Measurements from ENCODE around the gene MAML3. TPM values are rescaled to one million over a fixed set of nuclear protein-coding genes. Genes with fewer than 3 reads are reported as not detected.

MAML3 gene
- total RNA-seq, 1 donor from 2014 or later: 7.9 TPM

DNA sequence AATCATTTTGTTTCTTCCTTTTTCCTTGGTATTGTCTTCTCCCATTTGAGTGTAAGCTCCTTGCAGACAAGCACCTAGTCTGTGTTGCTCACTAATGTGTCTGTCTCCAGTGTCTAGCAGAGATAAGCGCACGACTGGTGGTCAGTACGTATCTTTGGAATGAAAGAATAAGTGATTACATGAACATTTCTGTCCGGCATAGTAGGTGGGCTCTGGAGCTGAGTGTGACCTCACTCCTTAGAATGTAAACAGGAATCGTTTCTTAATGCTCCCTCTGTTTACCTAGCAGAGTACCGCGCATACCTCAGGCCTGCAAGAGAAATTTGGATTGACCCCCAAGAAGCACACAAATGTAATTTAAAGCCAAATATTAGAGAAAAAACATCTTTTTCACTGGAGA lies 235.4 kb downstream of the MAML3 start:
- ATAC-seq: no peak

GRCh38 chr4:139917896-139918295 lies 236.1 kb downstream of the MAML3 start:
- no peak for ATAC-seq

DNA sequence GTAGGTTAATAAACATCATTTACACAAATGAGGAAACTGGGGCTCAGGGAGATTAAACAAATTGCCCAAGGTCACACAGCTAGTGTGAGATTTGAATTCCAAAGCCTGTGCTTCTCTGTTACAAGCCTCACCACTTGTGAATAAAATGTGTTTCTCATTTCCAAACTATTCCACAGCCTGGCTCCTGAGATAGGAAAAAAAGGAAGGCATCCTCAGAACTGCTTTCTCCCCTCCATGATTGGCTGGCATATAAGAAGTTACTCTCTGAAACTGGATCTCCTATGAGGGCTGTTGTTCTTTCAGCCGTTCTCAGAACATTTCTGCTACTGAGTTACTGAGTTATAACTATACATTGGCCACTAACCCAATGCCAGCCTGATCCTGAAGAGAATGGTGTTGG lies 237.9 kb downstream of the MAML3 start:
- ATAC-seq: no peak

DNA sequence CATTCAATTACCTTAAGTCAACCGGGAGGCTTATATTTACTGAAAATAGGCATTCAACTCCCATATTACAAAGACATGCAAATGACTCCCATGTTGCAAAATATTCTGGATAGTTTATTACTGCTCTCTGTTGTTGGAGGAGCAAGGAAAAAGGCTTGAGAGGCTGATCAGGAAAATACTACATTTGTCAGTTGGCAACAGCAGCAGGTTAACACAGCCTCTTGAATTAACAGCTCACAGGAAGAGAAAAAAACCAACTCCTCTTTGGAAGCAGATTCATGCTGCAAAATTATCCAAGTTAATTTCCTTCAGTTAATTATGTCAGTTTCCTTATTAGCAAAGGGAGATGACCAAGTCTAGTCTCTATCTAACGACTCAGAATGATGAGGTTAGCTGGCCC lies 238.9 kb downstream of the MAML3 start:
- no peak for ATAC-seq

GRCh38 chr4:139913995-139914598 lies 239.9 kb downstream of the MAML3 start:
- no peak for ATAC-seq

DNA sequence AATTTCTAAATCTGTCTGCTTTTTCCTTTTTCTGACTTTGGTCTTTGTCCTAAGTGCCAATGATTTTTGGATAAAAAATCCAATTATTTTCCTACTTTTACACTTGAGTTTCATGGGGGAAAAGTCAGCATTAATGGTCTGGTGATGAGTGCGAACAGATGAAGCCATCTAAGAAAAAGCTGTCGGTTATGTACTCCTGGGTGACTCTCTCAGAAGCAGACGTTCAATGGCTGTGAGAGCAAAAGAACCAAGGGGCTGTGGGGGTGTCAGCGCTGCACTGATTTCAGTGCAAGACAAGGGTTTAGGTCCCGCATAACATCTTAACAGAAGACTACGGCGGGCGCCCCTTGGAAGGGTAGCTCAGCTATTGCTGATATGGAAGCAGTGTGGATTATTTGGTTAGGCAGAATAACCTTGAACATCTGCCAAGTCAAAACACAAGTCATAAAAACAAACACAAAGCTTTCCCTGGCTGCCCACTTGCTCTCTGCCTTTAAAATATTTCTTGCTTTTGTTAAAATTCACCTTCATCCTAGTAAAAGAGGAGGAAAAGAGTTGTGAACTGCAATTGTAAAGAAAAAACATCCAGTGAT lies 240.5 kb downstream of the MAML3 start:
- no peak for ATAC-seq

DNA sequence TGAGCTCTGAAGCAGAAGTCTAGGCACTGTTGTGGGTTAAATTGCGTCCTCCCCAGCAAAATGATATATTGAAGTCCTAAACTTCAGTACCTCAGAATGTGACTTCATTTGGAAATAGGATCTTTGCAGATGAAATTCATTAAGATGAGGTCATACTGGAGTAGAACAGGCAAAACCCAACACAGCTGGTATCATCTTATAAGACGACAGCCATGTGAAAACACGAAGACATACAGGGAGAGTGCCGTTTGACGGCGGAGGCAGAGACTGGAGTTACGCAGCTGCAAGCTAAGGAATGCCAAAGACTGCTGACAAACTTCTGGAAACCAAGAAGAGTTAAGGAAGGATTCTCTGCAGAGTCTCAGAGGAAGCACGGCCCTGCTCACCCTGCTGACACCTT lies 241.5 kb downstream of the MAML3 start:
- ATAC-seq: no peak

- ATAC-seq: no peak
Observed at GRCh38 chr4:139910106-139910505, 243.9 kb downstream of the MAML3 start.

GRCh38 chr4:139908636-139909437 lies 245.1 kb downstream of the MAML3 start:
- ATAC-seq: no peak

DNA sequence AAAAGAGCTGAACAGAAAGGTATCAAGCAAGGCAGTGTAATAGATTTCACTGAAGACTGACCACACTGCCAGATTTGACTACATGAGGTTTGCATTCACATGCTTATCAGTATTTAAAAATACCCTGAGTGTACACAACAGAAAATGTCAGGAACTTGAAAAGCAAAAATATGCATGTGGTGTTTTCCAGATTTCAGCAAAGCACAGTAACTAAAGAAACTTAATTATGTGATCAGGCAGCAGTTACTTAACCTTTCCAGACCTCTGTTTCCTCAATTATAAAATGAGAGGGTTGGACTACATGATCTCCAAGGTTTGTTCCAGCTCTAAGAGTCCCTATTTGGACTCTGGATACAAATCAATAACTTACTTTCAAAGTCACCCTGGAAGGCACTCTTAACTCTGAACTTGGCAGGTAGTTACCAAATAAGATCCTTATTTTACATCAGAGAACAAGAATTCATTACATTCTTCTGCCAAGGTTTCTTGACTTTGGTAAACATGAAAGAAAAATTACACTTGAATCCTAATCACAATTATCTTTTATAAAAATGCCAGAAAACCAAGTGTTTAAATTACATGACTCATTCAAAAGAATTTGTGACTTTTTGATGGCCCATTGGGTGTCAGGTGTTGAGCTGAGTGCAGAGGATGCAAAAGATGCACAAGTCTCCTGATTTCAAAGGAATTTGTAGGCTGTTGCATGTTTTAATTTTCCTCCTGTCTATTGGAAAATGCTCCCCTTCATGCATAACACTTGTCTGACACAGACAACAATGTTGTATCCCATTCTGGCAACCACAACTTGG lies 246.8 kb downstream of the MAML3 start:
- no peak for ATAC-seq

DNA sequence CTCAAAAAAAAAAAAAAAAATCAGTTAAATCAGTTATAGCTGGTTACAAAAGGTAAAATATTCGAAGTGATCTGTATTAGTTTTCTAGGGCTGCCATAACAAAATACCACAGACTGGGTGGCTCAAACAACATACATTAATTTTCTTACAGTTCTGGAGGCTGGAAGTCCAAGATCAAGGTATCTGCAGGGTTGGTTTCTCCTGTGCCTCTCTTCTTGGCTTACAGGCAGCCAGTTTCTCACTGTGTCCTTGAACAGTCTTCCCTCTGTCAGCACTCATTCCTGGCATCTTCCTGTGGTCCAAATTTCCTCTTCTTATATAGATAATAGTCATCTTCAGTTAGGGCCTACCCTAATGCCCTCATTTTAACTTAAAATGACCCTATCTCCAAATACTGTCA lies 248.5 kb downstream of the MAML3 start:
- no peak for ATAC-seq

GRCh38 chr4:139904406-139904805 lies 249.6 kb downstream of the MAML3 start:
- ATAC-seq: no peak

GRCh38 chr4:139903845-139904244 lies 250.1 kb downstream of the MAML3 start:
- ATAC-seq: no peak

GRCh38 chr4:139902321-139903320 lies 251.4 kb downstream of the MAML3 start:
- ATAC-seq: no peak

DNA sequence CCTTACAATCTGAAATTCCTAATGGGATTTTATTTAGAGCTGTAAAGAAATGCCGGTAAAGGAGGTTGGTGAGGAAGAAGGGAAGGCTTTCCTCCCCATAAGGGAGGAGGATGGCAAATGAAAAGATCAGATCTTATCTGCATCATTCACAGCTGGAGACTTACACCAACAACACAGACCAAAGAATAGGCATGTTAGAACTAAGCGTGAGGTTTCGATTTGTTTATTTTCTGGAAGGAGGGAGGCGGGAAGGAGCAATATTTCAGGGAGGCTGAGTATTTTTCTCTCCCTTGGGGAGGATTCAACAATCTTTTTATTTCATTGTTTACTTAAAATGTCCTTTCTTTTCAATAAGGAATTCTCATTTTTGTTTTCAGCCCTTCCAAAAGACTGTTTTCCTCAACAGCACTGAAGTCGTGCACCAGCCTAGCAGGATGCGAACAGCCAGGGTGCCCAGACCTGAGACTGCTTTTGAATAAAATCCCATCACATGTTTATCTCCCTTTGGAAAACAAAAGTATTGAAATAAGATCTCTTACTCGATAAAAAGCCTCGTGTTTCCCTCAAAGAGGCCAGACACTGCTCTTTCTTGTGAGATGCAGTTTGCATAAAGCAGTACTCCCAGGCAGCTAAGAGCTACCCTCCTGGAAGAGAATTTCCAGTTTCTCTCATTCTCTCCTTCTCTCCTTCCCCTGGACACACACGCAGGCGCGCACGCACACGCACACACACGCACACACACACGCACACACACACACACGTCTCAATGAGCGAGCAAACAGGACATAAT lies 252.3 kb downstream of the MAML3 start:
- peak; percentile 21 for ATAC-seq

DNA sequence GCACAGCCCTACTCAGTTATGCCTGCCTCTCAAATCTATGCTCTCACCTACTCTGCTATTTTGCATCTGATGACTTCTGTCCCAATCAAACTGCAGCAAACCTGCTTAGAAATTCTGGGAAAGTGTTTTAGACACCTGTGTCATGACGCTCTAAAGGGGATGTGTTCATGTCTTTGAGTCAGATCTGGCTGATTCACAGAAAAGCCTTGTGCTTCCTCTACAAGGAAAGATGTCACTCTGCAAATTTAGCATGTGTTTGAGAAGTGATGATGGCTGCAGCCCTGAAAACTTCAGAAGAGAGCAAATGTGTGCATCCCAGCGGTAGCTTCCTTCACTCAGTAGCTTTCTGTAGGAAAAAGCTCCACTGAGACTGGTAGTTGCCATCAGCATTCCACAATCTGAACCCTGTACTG lies 253.0 kb downstream of the MAML3 start:
- peak; percentile 90 for ATAC-seq

DNA sequence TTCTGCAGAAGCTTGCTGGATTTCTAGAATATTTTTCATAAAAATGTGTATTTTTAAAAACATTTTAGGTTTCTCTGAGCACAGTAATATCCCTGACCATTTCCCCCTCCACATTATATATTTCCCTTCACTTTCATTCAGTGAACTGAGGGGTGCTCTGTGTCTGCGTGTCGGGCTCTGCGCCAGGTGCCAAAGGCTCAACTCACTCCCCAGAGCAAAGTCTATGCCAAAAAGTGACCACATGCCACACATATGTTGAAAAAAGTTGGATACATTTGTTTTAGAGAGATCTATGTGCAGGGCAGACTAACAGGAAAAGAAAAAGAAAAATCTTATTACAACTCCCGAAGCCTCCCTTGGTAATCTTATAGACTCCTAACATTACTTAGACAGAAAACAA lies 254.6 kb downstream of the MAML3 start:
- ATAC-seq: no peak

DNA sequence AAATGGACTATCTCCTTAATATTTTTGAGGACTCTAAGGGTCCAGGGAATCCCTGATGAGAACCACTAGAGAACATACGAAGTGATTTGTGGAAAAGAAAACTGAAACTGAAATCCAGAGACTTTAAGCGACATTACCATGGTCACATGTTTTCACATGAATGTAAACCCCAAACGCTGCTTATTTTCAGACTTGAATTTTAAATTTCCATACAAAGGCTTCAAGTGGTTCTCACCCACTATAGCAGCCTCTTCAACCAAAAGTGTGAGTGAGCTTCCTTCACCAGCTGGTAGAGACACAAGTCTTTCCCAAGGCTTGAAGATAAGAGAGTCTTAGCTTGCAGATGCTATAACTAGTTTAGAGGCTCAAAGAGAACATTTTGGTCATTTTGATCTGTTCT lies 255.7 kb downstream of the MAML3 start:
- no peak for ATAC-seq

GRCh38 chr4:139896091-139896604 lies 257.8 kb downstream of the MAML3 start:
- ATAC-seq: no peak

DNA sequence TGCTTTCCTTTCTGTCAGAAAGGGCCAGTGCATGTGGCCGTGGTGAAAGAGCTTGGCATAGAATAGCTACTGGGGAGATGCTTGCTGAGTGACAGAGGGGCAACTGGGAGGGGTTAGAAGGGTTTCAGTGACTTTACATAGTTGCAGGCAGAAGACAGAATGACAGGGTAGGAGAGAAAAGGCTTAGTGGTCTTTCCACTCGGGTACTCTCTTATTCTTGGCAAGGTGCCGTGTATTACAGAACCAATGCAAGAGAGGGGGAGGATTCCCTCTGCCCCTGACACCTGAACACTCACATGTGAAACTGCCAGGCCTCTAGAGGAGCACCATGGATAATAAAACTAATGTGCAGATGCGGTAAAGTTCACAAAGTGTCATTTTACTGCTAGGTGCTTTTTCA lies 260.2 kb downstream of the MAML3 start:
- no peak for ATAC-seq

All from esophagus mucosa (tissue), 1 donor.